Bronchial epithelial cell (primary cell): ENCODE results near the gene VMO1. TPM values are rescaled to one million over a fixed set of nuclear protein-coding genes. Genes with fewer than 3 reads are reported as not detected.

Experiments
- DNase-seq: peaks from one replicate; pipeline ENCODE4 v3.0.0-alpha.2; 2010; ENCODE audit warnings: low read depth
- FAIRE-seq: peaks from 2 replicates; lab custom pipeline; 2011; peaks lifted over from hg19 to GRCh38; lab: Jason Lieb, UNC
- H3K27me3 ChIP-seq: 2 replicates; pipeline ENCODE4 v1.5.1; 2011; ENCODE audit warnings: low read length; ENCODE audit not compliant: control insufficient read depth, insufficient read depth
- H3K36me3 ChIP-seq: 2 replicates; pipeline ENCODE4 v1.5.1; 2011; ENCODE audit warnings: low read length; ENCODE audit not compliant: control insufficient read depth, insufficient read depth
- H3K4me3 ChIP-seq: 2 replicates; pipeline ENCODE4 v1.5.1; 2011; ENCODE audit warnings: mild to moderate bottlenecking, low read depth, low read length, control low read depth
- CTCF ChIP-seq: IDR thresholded peaks from 2 replicates; pipeline ENCODE4 v1.5.1; 2011; ENCODE audit warnings: mild to moderate bottlenecking, moderate library complexity, low read length, control low read depth, inconsistent platforms; ENCODE audit not compliant: insufficient read depth, severe bottlenecking
- total RNA-seq: library from RNA; depleted of rRNA; stranded (reverse); fragments of >200 nt; gene quantifications from 2 replicates; pipeline ENCODE4 v1.2.1, GENCODE V29; 2014

Gene VMO1
- total RNA-seq, 1 donor from 2014 or later, result not detected

GRCh38 chr17:4743216-4743615, 42.9 kb downstream of the VMO1 start:
- Histone ChIP-seq H3K4me3 (no peak overlapping the region), H3K36me3 (no peaks in the 10 kb centered on the region), H3K27me3 (peaks cover 10% of the 10 kb centered on the region)
- DNase-seq, result no peak
- FAIRE-seq, result no peak
- TF ChIP-seq CTCF, result no peak

GRCh38 chr17:4742629-4743028, 43.5 kb downstream of the VMO1 start:
- peaks cover 10% of the 10 kb centered on the region for H3K27me3 ChIP-seq
- H3K4me3 ChIP-seq, result no peak overlapping the region
- FAIRE-seq (no peak), DNase-seq (no peak)
- no peaks in the 10 kb centered on the region for H3K36me3 ChIP-seq
- TF ChIP-seq CTCF, result no peak

GRCh38 chr17:4742133-4742532, 44.0 kb downstream of the VMO1 start:
- DNase-seq (no peak), FAIRE-seq (no peak)
- peaks cover 10% of the 10 kb centered on the region for H3K27me3 ChIP-seq
- H3K36me3 ChIP-seq, result no peaks in the 10 kb centered on the region
- TF ChIP-seq CTCF, result no peak
- H3K4me3 ChIP-seq, result no peak overlapping the region

- FAIRE-seq, result no peak
- H3K27me3 ChIP-seq, result peaks cover 10% of the 10 kb centered on the region
These were observed 44.6 kb downstream of the VMO1 start for GRCh38 chr17:4741544-4741943.

GRCh38 chr17:4740584-4740983, 45.6 kb downstream of the VMO1 start:
- TF ChIP-seq CTCF, result no peak
- Histone ChIP-seq H3K4me3 (no peak overlapping the region), H3K36me3 (no peaks in the 10 kb centered on the region), H3K27me3 (peaks cover 9% of the 10 kb centered on the region)
- no peak for DNase-seq
- FAIRE-seq, result no peak

More at GRCh38 chr17:4741544-4741943, 44.6 kb downstream of the VMO1 start:
- no peak overlapping the region for H3K4me3 ChIP-seq
- H3K36me3 ChIP-seq, result no peaks in the 10 kb centered on the region
- DNase-seq, result no peak
- no peak for TF ChIP-seq CTCF

- FAIRE-seq (no peak), DNase-seq (no peak)
- Histone ChIP-seq H3K4me3 (peak overlapping the region; percentile 76), H3K36me3 (no peaks in the 10 kb centered on the region), H3K27me3 (peaks cover 6% of the 10 kb centered on the region)
- no peak for TF ChIP-seq CTCF
These were observed 46.2 kb downstream of the VMO1 start for GRCh38 chr17:4740025-4740351.
